GM23338 (cell line): ENCODE results near the gene PLIN5. TPM values are rescaled to one million over a fixed set of nuclear protein-coding genes. Genes with fewer than 3 reads are reported as not detected.

ENCODE experiments used
- ATAC-seq: fragments of 200-7000 bp; cut with Tn5 transposase; 3 replicates; pipeline ENCODE4 v1.9.1; 2020
- DNase-seq: peaks from one replicate; pipeline ENCODE4 v3.0.0-alpha.2; 2015; ENCODE audit warnings: low spot score
- H2AFZ ChIP-seq: fragments of 200-600 bp; sonication (generic); 2 replicates; pipeline ENCODE4 v1.8.0; 2016; ENCODE audit warnings: antibody characterized with exemption, mild to moderate bottlenecking, moderate library complexity
- H3F3A ChIP-seq: fragments of 200-600 bp; sonication (generic); replicated peaks from 2 replicates; pipeline ENCODE4 v1.8.0; 2017; ENCODE audit warnings: antibody characterized with exemption, mixed run types, low read depth
- H3K27ac ChIP-seq: fragments of 200-600 bp; sonication (generic); 2 replicates; pipeline ENCODE4 v1.6.1; 2016; ENCODE audit warnings: low read depth
- H3K27me3 ChIP-seq: fragments of 200-600 bp; sonication (generic); 2 replicates; pipeline ENCODE4 v1.8.0; 2016; ENCODE audit warnings: mild to moderate bottlenecking, mixed run types, moderate library complexity; ENCODE audit not compliant: insufficient read depth
- H3K36me3 ChIP-seq: fragments of 200-600 bp; sonication (generic); 2 replicates; pipeline ENCODE4 v1.8.0; 2016; ENCODE audit warnings: mild to moderate bottlenecking; ENCODE audit not compliant: insufficient read depth
- H3K4me1 ChIP-seq: fragments of 200-600 bp; sonication (generic); 2 replicates; pipeline ENCODE4 v1.8.0; 2016; ENCODE audit warnings: mild to moderate bottlenecking, moderate library complexity; ENCODE audit not compliant: insufficient read depth
- H3K4me2 ChIP-seq: fragments of 200-600 bp; sonication (generic); 2 replicates; pipeline ENCODE4 v1.7.1; 2017; ENCODE audit warnings: mixed run types
- H3K4me3 ChIP-seq: fragments of 200-600 bp; sonication (generic); 2 replicates; pipeline ENCODE4 v1.6.1; 2016; ENCODE audit warnings: mixed run types
- H3K79me2 ChIP-seq: fragments of 200-600 bp; sonication (generic); replicated peaks from 2 replicates; pipeline ENCODE4 v1.8.0; 2017; ENCODE audit warnings: mild to moderate bottlenecking; ENCODE audit not compliant: insufficient read depth
- H3K9me2 ChIP-seq: fragments of 200-600 bp; sonication (generic); 2 replicates; pipeline ENCODE4 v1.8.0; 2017; ENCODE audit not compliant: insufficient read depth
- H4K20me1 ChIP-seq: fragments of 200-600 bp; sonication (generic); replicated peaks from 2 replicates; pipeline ENCODE4 v1.8.0; 2017; ENCODE audit warnings: mild to moderate bottlenecking; ENCODE audit not compliant: insufficient read depth
- H3K27ac Mint-ChIP-seq: 2 replicates; pipeline ENCODE4 v1.8.0; 2020; ENCODE audit warnings: inconsistent platforms, mild to moderate bottlenecking, moderate library complexity, mixed read lengths
- H3K27me3 Mint-ChIP-seq: 3 replicates; pipeline ENCODE4 v1.8.0; 2022; ENCODE audit warnings: low read depth, mild to moderate bottlenecking, moderate library complexity, mixed read lengths, inconsistent platforms; ENCODE audit not compliant: insufficient read depth, poor library complexity
- H3K36me3 Mint-ChIP-seq: 3 replicates; pipeline ENCODE4 v1.8.0; 2021; ENCODE audit warnings: low read depth, mild to moderate bottlenecking, inconsistent platforms, moderate library complexity, mixed read lengths
- H3K4me1 Mint-ChIP-seq: 3 replicates; pipeline ENCODE4 v1.8.0; 2020; ENCODE audit warnings: mild to moderate bottlenecking, inconsistent platforms, mixed read lengths
- H3K4me3 Mint-ChIP-seq: 3 replicates; pipeline ENCODE4 v1.8.0; 2021; ENCODE audit warnings: moderate library complexity, mild to moderate bottlenecking, inconsistent platforms, mixed read lengths
- H3K9me3 Mint-ChIP-seq: 3 replicates; pipeline ENCODE4 v1.8.0; 2020; ENCODE audit warnings: moderate library complexity, mild to moderate bottlenecking, inconsistent platforms, mixed read lengths
- CTCF ChIP-seq, 2 experiments: fragments of 200-600 bp in 1 of 2; sonication (generic) in 1 of 2; conservative IDR thresholded peaks; 2 replicates each; pipeline versions ENCODE4 v1.5.1 to v1.6.1; 2016 to 2017; ENCODE audit warnings: antibody characterized with exemption in 2 of 2, low read depth in 2 of 2, mild to moderate bottlenecking in 2 of 2, moderate library complexity in 1 of 2
- EZH2 ChIP-seq: fragments of 200-600 bp; sonication (generic); IDR thresholded peaks from one replicate; pipeline ENCODE4 v1.8.0; 2017; ENCODE audit warnings: antibody characterized with exemption, mild to moderate bottlenecking, low read depth; ENCODE audit not compliant: unreplicated experiment
- JUNB ChIP-seq: IDR thresholded peaks from one replicate; pipeline ENCODE4 v1.6.1; 2016; ENCODE audit warnings: antibody characterized with exemption; ENCODE audit not compliant: unreplicated experiment
- POLR2AphosphoS5 ChIP-seq: IDR thresholded peaks from 2 replicates; pipeline ENCODE4 v1.6.1; 2016; ENCODE audit warnings: antibody characterized with exemption, low read depth
- REST ChIP-seq: IDR thresholded peaks from one replicate; pipeline ENCODE4 v1.6.1; 2018; ENCODE audit warnings: antibody characterized with exemption; ENCODE audit not compliant: unreplicated experiment
- ZNF114 ChIP-seq: fragments of 250-450 bp; sonication (Bioruptor Pico); IDR thresholded peaks from 2 replicates; pipeline ENCODE4 v1.5.0; 2020; ENCODE audit warnings: mild to moderate bottlenecking, moderate library complexity
- polyA plus RNA-seq: library from polyadenylated mRNA; unstranded; fragments of >200 nt; fragmentation: Nextera tagmentation; extraction: Ambion mirVana; gene quantifications from 2 replicates; pipeline ENCODE4 v1.2.1, GENCODE V29; 2016
- total RNA-seq: library from RNA; depleted of rRNA; stranded (reverse); fragments of >200 nt; shearing (Covaris generic); gene quantifications from 2 replicates; pipeline ENCODE4 v1.2.3, GENCODE V29; 2014

The PLIN5 gene
- total and polyA plus RNA-seq, 2 experiments from 2014 or later = 1.9 to 3.5 TPM

- H3K27me3 Mint-ChIP-seq = peaks cover 25% of the 10 kb centered on the region
- Histone ChIP-seq H3K36me3 (no peaks in the 10 kb centered on the region), H2AFZ (no peak overlapping the region), H3K4me1 (peaks cover 24% of the 10 kb centered on the region), H4K20me1 (peaks cover 8% of the 10 kb centered on the region; the same call in 1 of the 2 replicates), H3K27ac (no peak overlapping the region), H3K27me3 (peaks cover 19% of the 10 kb centered on the region), H3K79me2 (peaks cover 26% of the 10 kb centered on the region), H3F3A (peaks cover 27% of the 10 kb centered on the region), H3K4me2 (no peak overlapping the region), H3K9me2 (no peaks in the 10 kb centered on the region), H3K4me3 (no peak overlapping the region)
- DNase-seq = no peak
- H3K27ac Mint-ChIP-seq = no peak overlapping the region
- H3K4me1 Mint-ChIP-seq = peaks cover 28% of the 10 kb centered on the region
- TF ChIP-seq JUNB (no peak), ZNF114 (CRISPR knock-in tag) (no peak), EZH2 (no peak), CTCF (conservative IDR thresholded peaks at IDR 0.05; ENCODE audit: low read depth in 2 of 2) (no peak), REST (no peak)
- ATAC-seq = no peak
- no peaks in the 10 kb centered on the region for H3K9me3 Mint-ChIP-seq
- H3K4me3 Mint-ChIP-seq = no peak overlapping the region; the same call in 2 of the 3 replicates
- H3K36me3 Mint-ChIP-seq = no peaks in the 10 kb centered on the region
Observed at GRCh38 chr19:4578552-4579248, 43.7 kb upstream of the PLIN5 start.

- Histone ChIP-seq H3K9me2 (no peaks in the 10 kb centered on the region), H3F3A (peaks cover 24% of the 10 kb centered on the region), H4K20me1 (peaks cover 12% of the 10 kb centered on the region; the same call in 1 of the 2 replicates), H3K79me2 (peaks cover 27% of the 10 kb centered on the region), H3K36me3 (no peaks in the 10 kb centered on the region), H3K27ac (no peak overlapping the region), H3K27me3 (peaks cover 6% of the 10 kb centered on the region), H2AFZ (no peak overlapping the region), H3K4me3 (no peak overlapping the region), H3K4me1 (peaks cover 22% of the 10 kb centered on the region), H3K4me2 (no peak overlapping the region)
- no peaks in the 10 kb centered on the region for H3K9me3 Mint-ChIP-seq
- no peaks in the 10 kb centered on the region for H3K36me3 Mint-ChIP-seq
- peaks cover 21% of the 10 kb centered on the region for H3K27me3 Mint-ChIP-seq
- H3K4me1 Mint-ChIP-seq = peaks cover 25% of the 10 kb centered on the region
- H3K4me3 Mint-ChIP-seq = no peak overlapping the region; the same call in 2 of the 3 replicates
- peak; percentile 10 for ATAC-seq
- H3K27ac Mint-ChIP-seq = no peak overlapping the region
- TF ChIP-seq ZNF114 (CRISPR knock-in tag) (no peak), POLR2AphosphoS5 (no peak)
- DNase-seq = peak; percentile 69
Observed at GRCh38 chr19:4577020-4577782, 42.2 kb upstream of the PLIN5 start.
